Right ventricle myocardium superior (tissue), 1 donor: ENCODE results near the gene ATP6V1G1. TPM values are rescaled to one million over a fixed set of nuclear protein-coding genes. Genes with fewer than 3 reads are reported as not detected.
"Not testable (repeated sequence)": the region's sequence is repeated elsewhere in the genome, so short reads cannot be mapped to it uniquely, and the experiment has no call there.

Source experiments
- ATAC-seq: fragments of 200-7000 bp; cut with Tn5 transposase; one replicate; pipeline ENCODE4 v1.9.1; 2020; ENCODE audit warnings: mild to moderate bottlenecking; ENCODE audit not compliant: poor library complexity
- DNase-seq: peaks from one replicate; pipeline ENCODE4 v3.0.0-alpha.2; 2020
- intact Hi-C: fragments of 100-400 bp; cut with DNase I; formaldehyde crosslinking; loops from one replicate; pipeline ENCODE4 v1.11.2; 2022
- total RNA-seq: library from RNA; stranded (reverse); fragmentation: NEBNext Ultra II Directional; extraction: Animal tissue kit (Norgen Biotek cat#: 25700); gene quantifications from one replicate; pipeline ENCODE4 v1.2.1, GENCODE V29; 2021
- donor health status: DM: no; HTN: yes; CAD: no; lungs with severe emphysema.

The ATP6V1G1 gene
- total RNA-seq, 1 donor from 2014 or later, result 60.2 TPM

DNA sequence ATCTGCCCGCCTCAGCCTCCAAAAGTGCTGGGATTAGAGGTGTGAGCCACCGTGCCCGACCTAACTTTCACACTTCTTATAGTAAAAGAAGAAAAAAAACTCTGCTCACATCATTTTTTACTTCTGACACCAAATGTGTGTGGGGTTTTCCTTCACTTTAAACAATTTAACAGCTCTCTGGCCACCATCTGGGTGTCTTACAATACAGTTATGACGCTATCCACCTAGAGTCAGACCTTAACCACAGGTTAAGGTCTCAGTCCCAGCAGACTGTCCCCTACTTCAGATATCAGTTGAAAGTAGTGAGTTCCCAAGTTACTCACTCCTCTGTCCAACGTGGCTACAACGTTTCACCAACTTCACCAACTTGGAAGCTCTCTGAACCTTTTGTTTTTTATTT, 15.4 kb upstream of the ATP6V1G1 start:
- intact Hi-C loops, result no loop called here
- ATAC-seq (no peak), DNase-seq (no peak)

DNA sequence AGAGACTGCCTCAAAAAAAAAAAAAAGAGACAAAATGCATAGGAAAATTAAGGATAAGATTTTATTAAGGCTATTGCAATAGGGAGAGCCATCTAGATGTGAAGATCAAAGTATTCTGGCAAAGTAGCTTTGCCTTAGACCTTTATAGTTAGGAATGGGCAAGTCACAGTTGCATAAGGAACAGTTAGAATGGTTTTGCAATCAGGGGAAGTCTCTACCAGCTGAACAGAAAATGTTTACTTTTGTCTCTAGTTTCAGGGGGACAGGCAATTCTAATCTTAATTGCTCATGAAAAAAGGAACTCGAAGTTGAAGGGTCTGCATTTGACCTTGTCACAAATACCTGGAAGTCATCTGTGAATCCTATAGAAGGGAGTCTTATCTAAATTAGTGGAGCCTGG, 13.1 kb upstream of the ATP6V1G1 start:
- DNase-seq (no peak), ATAC-seq (no peak)
- intact Hi-C loops, result no loop called here

DNA sequence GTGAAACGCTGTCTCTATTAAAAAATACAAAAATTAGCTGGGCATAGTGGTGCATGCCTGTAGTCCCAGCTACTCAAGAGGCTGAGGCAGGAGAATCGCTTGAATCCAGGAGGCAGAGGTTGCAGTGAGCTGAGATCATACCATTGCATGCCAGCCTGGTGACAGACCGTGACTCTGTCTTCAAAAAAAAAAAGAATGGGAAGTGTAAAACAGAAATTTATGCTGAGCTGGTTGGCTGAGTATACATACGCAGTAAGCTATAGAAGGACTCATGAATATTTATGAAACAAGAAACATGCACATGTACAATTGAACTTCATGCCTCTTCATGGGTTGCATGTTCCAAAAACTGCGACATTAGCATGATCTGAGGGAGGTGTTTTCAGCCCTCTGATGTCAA, 10.8 kb upstream of the ATP6V1G1 start:
- ATAC-seq, intact Hi-C loops, DNase-seq: not testable (repeated sequence)

DNA sequence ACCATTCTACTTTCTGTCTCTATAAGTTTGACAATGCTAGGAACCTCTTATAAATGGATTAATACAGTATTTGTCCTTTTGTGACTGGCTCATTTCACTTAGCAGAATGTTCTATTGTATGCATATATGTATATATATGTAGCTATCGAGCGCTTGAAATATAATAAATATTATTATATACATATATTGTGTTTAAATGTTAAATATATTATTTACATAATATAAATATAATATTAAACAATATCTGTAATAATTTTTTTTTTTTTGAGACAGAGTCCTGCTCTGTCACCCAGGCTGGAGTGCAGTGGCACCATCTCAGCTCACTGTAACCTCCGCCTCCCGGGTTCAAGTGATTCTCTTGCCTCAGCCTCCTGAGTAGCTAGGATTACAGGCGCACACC, 9.4 kb upstream of the ATP6V1G1 start:
- DNase-seq, ATAC-seq, intact Hi-C loops: not testable (repeated sequence)

DNA sequence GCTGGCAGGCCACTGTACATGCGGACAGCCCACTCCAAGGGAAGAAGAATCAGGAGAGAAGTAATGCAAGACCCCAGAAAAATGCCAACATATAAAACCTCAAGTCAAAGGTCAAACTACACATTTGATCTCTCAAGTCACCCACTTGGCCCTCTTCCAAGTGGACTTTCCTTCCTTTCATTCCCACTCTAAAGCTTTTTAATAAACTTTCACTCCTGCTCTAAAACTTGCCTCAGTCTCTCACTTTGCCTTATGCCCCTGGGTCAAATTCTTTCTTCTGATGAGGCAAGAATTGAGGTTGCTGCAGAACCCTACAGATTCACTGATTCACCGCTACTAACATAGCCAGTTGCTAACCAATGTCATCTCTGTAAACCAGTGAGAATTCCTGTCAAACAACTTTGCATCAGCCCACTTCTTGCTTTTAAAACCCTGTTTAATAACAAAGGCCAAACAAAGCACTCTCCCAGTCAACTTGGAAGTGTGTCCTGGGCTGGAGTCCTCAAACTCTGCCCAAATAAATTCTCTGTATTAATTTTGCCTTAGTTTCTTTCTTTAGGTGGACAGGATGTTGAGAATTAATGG, 6.9 kb upstream of the ATP6V1G1 start:
- DNase-seq, result no peak
- intact Hi-C loops, result no loop called here
- no peak for ATAC-seq

DNA sequence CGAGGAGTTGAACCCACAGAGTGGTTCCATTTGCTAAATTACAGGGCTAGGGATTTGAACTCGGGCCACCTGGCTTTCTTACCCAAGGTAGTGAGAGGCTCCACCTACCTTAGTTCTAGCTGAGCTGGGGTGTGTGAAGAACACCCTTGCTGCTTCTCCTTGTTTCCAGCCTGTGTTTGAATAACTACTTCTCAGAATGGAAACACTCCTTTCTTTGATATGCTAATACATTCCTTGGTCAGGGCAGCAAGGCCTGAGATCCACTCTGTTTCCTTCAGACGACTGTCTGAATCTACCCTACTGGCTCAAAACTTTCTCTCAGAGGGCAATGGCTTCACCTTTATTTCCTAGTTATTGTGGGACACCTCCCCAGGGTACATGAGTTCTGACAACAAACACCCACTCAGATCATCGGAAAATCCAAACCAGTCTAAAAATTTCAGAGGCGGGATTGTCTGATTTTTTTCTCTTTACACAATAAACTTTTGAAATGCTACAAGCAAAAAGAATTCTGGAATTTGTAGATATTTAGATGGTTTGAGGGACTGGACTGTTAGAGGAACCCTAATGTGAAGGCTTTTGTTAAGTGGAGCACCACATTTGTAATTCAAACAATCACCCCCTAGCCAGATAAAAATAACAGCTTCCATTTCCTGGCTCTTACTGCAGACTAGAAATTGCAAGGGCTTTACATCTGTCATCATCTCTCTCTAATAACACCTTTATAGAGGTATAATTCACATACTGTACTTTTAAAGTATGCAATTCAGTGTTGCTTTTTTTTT, 4.0 kb upstream of the ATP6V1G1 start:
- intact Hi-C loops, result no loop called here
- DNase-seq (no peak), ATAC-seq (no peak)

DNA sequence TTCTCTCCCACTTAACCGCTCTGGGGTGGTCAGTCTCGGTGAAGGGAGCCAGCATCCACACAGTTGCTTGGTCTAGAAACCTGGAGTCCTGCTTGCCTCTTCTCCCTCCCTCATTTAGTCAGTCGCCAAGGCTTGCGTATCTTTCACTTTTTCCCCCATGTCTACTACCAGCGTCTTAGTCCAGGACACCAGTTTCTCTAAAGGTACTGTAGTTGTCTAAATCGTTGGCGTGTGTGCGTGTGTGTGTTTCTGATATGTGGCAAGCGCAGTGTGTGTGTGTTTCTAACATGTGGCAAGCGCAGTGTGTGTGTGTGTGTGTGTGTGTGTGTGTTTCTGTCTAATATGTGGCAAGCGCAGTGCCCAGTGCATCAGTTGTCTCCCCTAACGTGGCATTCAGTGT, 641 bp downstream of the ATP6V1G1 start:
- intact Hi-C loops, result no loop called here
- DNase-seq, result no peak
- ATAC-seq, result peak; percentile 4

DNA sequence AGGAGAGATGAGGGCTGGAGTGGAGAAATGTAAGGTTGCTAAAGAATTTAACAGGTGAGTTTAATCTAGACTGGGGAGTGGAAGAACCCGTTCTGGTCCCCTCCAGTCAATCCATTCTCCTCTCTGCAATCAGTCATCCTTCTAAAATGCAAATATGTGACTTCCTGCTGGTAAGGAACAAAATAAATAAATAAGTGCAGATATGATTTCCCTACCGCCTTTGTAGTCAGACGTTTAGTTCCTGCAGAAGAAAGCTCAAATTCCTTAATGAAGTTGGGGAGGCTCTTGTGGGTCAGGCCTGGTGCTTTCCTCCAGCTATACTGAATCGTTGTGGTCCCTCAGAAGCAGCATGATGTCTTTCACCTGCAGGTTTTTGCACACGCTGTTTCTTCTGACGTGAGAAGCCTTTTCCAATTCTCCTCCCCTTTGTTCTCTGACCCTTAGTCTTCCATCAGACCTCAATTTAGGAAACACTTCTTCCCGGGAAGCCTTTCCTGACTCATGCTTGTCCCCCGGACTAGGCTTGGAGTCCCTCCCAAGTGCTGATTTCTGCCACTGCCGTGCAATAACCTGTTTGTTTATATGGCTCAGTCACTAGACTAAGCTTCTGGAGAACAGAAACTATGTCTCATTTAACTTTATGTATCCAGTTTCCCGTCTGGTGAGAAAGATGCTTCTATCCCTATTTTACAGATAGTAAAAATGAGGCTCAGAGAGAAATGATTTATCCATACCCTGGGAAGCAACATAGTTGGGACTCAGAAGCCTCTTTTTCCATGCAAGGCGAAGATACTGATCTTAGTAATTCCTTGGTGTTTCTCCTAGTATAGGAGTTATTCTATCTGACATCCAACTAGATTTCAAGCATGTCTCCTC, 1.3 kb downstream of the ATP6V1G1 start:
- intact Hi-C loops, result no loop called here
- no peak for ATAC-seq
- DNase-seq, result no peak

DNA sequence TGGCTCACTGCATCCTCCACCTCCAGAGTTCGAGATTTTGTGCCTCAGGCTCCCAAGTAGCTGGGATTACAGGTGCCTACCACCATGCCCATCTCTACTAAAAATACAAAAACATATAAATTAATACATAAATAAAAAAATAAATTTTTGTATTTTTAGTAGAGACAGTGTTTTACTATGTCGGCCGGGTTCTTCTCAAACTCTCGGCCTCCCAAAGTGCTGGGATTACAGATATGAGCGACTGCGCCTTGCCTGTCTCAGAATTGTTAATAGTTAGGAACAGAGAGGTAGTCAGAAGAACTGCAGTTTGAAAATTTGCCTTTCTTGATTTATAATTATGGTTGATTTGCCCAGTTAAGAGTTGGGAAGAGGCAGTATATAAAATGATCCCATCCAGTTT, 2.8 kb downstream of the ATP6V1G1 start:
- intact Hi-C loops, result no loop called here
- DNase-seq (no peak), ATAC-seq (no peak)

DNA sequence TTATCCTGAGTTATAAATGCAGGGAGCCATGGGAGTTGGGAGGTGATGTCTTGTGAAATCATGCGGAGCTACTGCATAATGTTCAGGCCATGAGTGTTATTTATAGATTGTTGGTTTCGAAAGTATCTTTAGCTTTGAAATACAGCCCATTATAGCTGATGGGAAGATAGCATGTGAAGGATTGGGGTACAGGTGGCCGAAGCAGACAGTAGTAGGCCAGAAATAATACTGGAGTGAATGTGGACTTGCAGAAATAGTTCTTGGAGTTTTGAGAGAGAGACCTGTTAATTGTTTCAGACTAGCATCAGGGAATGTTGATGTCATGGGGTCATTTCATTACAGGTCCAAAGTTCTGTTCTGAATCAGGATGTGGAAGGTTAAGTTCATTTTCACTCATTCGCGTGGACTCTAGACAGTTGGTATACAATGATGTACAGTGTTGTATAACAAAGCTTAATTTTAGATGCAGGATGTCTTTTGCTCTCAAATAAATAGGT, 3.8 kb downstream of the ATP6V1G1 start:
- ATAC-seq (no peak), DNase-seq (no peak)
- intact Hi-C loops, result no loop called here

DNA sequence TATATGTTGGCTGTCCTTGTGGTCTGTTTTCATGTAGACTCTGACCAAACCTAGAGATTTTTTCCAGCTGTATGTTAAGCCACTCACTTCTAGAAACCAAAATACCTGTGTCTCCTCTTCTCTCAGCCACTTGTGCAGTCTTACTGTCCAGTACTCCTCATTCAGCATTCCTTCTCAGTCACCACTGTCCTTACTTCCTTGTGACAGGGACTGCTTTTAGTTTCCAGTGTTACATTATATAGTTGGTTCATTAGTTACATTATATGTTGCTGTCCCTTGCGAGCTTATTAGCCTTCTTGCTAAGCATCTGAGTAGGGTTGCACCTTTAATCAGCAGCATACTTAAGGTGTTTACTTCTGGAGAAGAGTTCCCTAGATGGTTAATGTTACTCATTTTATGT, 4.3 kb downstream of the ATP6V1G1 start:
- ATAC-seq, result no peak

DNA sequence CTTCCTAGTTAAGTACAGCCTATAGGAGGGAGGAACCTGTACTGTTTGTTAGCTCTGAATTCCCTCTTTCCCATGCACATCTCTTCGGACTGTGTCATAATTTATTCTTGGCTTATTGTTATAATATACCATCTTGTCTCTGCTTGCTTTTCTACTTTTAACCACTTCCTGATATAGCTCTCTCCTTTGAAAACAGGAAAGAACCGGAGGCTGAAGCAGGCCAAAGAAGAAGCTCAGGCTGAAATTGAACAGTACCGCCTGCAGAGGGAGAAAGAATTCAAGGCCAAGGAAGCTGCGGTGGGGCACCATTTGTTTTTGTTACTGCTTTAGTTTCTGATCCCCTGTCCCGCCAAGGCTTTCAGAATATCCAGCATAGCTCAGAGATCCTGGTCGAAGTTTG, 4.8 kb downstream of the ATP6V1G1 start:
- intact Hi-C loops, result no loop called here
- ATAC-seq (no peak), DNase-seq (no peak)

More for the DNA sequence above, 4.3 kb downstream of the ATP6V1G1 start:
- intact Hi-C loops, result no loop called here
- no peak for DNase-seq

DNA sequence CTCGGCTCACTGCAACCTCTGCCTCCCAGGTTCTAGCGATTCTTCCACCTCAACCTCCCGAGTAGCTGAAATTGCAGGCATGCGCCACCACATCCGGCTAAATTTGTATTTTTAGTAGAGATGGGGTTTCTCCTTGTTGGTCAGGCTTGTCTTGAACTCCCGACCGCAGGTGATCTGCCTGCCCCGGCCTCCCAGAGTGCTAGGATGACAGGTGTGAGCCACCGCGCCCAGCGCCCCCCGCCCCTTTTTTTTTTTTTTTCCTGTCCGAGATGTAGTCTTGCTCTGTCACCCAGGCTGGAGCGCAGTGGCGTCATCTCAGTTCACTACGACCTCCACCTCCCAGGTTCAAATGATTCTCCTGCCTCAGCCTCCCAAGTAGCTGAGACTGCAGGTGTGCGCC, 6.6 kb downstream of the ATP6V1G1 start:
- intact Hi-C loops, result no loop called here
- ATAC-seq, result no peak
- DNase-seq, result no peak

DNA sequence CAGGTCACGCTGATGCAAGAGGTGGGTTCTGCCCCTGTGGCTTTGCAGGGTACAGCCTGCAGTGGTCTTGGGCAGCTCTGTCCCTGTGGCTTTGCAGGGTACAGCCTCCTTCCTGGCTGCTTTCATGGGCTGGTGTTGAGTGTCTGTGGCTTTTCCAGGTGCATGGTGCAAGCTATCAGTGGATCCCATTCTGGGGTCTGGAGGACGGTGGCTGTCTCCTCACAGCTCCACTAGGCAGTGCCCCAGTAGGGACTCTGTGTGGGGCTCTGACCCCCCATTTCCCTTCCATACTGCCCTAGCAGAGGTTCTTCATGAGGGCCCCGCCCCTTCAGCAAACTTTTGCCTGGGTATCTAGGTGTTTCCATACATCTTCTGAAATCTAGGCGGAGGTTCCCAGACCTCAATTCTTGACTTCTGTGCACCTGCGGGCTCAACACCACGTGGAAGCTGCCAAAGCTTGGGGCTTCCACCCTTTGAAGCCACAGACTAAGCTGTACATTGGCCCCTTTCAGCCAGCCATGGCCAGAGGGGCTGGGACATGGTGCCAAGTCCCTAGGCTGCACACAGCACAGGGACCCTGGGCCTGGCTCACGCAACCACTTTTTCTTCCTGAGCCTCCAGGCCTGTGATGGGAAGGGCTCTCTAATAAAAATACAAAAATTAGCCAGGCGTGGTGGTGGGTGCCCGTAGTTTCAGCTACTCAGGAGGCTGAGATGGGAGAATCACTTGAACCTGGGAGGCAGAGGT, 13.1 kb downstream of the ATP6V1G1 start:
- DNase-seq, intact Hi-C loops, ATAC-seq: not testable (repeated sequence)

DNA sequence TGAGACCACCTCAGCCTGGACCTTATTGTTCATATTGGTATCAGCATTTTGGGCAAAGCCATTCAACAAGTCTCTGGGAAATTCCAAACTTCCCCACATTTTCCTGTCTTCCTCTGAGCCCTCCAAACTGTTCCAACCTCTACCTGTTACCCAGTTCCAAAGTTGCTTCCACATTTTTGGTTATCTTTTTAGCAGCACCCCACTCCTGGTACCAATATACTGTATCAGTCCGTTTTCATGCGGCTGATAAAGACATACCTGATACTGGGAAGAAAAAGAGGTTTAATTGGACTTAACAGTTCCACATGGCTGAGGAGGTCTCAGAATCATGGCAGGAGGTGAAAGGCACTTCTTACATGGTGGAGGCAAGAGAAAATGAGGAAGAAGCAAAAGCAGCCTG, 14.2 kb downstream of the ATP6V1G1 start:
- intact Hi-C loops, DNase-seq: not testable (repeated sequence)

DNA sequence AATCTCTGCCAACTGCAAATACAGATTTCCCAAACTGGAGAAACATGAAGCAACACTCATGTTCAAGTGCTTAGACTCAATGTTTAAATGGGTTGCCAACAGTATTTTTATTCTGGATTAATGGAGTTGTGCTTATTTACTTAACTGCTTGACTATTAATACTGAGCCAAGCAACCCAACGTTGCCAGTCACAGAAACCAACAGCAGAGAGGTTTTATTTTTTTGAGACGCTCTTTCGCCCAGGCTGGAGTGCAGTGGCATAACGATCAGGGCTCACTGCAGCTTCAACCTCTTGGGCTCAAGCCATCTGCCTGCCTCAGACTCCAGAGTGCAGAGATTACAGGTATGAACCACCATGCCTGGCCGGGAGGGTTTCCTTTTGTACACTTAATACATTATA, 15.1 kb downstream of the ATP6V1G1 start:
- no peak for DNase-seq
- intact Hi-C loops, result no loop called here
- ATAC-seq, result no peak

More for the DNA sequence above, 14.2 kb downstream of the ATP6V1G1 start:
- not testable (repeated sequence) for ATAC-seq

DNA sequence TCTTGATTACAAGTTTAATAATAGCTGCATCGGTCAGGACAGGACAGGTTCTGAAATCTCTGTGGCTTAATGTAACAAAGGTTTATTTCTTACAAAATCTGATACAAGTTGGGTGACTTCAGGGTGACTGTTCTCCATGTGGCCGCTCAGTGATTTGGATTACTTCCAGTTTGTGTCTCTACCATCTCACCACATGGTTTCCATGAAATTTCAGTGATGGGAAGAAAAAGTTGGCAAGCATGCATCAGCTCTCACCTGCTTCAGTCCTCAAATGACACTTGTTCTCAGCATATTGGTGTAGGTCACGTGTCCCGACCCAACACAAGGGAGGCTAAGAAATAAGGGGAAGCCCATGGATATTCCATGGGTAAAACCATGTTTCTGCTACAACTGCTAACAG, 15.7 kb downstream of the ATP6V1G1 start:
- no peak for ATAC-seq
- no peak for DNase-seq
- intact Hi-C loops, result no loop called here

DNA sequence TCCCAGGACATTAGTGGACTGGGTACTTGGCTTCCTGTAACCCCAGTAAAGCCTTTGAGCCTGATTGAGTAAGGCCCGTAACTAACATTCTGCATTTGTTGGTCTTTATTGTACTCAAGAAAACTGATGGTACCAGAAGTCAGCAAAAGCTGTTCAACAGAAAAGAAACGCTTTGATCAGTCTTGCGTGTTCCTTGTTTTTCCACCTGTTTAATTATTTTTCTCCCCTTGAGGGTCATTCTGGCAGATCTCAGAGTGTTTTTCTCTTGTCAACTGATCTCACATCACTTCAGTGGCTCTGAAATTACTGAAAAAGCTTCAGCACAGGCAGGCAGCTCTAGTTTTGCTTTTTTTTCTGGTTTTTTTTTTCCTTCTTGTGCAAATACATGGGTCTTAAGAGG, 17.4 kb downstream of the ATP6V1G1 start:
- intact Hi-C loops, result no loop called here
- ATAC-seq (no peak), DNase-seq (no peak)

DNA sequence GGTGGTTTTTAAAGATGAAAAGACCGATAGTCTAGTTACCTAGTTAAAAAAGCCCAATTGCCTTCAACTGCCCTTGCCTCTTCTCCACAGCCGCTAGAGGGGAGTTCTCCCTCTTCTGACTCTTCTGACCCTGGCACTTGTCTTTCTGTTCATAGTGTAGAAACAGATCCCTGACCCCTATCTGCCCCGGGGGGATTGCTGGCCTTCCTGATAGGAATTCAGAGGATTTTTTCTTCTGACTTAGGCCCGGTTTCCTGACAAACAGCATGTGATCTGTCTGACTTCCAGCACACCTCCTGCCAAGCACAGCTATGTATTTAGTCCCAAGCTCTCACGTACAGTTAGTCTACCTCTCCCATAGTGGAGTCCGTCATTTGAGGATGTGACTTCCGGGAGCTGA, 18.5 kb downstream of the ATP6V1G1 start:
- no peak for ATAC-seq
- intact Hi-C loops, result no loop called here
- no peak for DNase-seq
